ENCODE results near the gene MTNR1A.

Gene MTNR1A

GRCh38 chr4:186554914-186555827 is at the start of gene MTNR1A:
Gene MTNR1A (minus strand): TSS chr4:186555567. CDS start chr4:186555365, 202 bp downstream.
- no peak for DNase-seq

- DNase-seq = no peak
Observed at GRCh38 chr4:186604124-186604807, 48.9 kb upstream of the MTNR1A start.

DNA sequence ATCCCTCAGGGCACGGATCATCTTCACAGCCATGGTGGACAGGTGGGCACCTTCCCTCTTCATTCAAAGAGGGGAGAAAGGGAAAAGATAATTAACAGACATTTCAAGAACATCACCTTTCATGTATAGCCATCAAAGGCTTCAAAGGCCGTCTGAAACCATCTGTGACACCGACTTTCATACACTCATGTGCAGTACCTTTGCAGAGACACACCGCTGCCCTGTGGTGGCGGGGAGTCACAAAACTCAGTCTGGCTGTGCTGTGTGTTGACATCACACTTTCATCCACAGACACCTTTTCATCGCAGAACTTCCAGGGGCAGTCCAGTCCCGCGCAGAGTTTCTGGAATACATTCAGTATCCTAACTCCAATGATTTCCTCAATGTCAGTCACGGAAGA is 47.6 kb upstream of the MTNR1A start:
- no peak for DNase-seq

- DNase-seq = no peak
Observed at GRCh38 chr4:186599483-186599882, 44.1 kb upstream of the MTNR1A start.

- DNase-seq = no peak
Observed at GRCh38 chr4:186598686-186599085, 43.3 kb upstream of the MTNR1A start.

- DNase-seq = no peak
Observed at GRCh38 chr4:186596850-186597390, 41.6 kb upstream of the MTNR1A start.

- no peak for DNase-seq
Observed at GRCh38 chr4:186596346-186596745, 41.0 kb upstream of the MTNR1A start.

GRCh38 chr4:186593587-186593973 is 38.2 kb upstream of the MTNR1A start:
- DNase-seq = no peak

- no peak for DNase-seq
Observed at GRCh38 chr4:186592966-186593586, 37.7 kb upstream of the MTNR1A start.

- no peak for DNase-seq
Observed at GRCh38 chr4:186592445-186592844, 37.1 kb upstream of the MTNR1A start.

- no peak for DNase-seq
Observed at GRCh38 chr4:186591651-186592050, 36.3 kb upstream of the MTNR1A start.

- DNase-seq = no peak
Observed at GRCh38 chr4:186588503-186588902, 33.1 kb upstream of the MTNR1A start.

DNA sequence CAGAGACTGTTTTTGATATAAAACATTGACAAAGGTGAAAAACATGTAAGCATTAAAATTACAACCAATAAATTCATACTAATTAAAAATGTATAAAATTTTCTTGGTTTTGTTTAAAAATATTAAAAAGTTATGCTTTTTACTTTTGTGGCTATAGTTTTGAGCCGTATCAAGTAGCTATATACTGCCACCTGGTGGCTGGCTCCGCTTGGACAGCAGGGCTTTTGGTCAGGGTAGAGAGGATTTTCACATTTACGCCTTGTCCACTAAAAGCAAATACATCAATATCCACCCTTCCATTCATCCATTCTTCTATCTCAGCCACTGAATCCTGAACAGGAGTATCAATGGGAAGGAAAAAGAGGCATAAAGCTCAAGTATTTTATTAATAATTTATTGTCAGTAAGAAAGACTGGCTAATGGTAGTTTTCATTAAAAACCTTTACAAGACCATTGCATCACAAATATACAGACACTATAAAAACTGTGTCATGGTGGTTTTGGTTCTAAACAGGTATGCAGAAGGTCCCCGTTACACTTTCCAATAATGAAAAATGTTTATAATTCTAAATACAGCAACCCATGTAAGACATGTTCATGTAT is 32.1 kb upstream of the MTNR1A start:
- peak; percentile 43 for DNase-seq

DNA sequence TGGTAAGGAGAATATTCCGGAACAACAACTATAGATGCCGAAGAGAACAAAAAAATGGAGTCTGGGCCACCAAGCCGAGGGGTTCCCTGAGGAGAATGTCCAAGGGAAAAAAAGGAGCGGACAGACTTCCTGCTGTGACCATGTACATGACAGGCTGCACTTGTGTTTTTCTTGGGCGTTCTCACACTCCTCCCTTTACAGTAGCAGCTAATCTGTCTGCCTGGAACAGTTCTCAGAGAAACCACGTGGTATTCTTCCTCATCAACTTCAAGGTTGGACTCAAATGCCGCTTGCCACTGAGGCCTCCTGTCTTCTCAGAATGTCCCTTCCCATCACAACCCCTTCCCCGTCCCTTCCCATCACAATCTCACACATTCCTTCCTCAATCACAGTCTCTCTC is 30.8 kb upstream of the MTNR1A start:
- DNase-seq = no peak

DNA sequence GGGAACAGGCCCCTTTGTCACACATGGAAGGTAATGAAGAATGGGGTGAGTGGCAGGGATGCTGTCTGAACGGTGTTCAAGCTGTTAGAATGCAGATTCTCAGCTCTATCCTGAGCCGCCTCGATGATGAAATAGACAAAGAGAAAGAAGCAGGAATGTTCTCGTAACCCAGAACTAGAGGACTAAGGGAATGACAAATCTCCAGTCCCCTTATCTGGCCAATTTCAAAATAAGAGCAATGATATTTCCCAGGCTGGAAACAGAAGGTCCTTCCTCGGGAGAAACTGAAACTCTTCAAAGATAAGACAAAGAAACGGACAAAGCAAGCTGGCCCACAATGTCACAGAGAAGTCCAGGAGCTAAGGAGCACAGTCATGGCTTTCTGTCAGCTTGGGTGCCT is 29.5 kb upstream of the MTNR1A start:
- DNase-seq = no peak

GRCh38 chr4:186581421-186581820 is 26.1 kb upstream of the MTNR1A start:
- DNase-seq = no peak

DNA sequence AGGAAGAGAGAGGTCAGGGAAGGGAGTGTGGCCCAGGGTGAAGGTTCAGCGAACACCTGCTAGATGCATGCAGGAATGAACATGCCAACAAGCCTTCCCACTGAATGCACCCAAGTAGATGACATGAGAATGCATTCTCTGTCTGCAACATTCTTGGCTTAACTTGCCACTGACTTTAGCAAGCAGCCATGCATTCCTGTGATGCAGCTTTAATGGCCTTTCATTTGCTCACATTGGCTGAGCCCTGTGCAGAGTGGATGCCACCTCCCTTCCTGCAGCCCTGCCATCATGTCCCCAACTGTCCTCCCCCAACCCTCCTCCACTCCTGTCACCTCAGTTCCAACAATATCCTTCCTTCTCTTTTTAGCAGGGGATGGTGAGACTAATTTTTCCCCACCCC is 25.3 kb upstream of the MTNR1A start:
- no peak for DNase-seq

DNA sequence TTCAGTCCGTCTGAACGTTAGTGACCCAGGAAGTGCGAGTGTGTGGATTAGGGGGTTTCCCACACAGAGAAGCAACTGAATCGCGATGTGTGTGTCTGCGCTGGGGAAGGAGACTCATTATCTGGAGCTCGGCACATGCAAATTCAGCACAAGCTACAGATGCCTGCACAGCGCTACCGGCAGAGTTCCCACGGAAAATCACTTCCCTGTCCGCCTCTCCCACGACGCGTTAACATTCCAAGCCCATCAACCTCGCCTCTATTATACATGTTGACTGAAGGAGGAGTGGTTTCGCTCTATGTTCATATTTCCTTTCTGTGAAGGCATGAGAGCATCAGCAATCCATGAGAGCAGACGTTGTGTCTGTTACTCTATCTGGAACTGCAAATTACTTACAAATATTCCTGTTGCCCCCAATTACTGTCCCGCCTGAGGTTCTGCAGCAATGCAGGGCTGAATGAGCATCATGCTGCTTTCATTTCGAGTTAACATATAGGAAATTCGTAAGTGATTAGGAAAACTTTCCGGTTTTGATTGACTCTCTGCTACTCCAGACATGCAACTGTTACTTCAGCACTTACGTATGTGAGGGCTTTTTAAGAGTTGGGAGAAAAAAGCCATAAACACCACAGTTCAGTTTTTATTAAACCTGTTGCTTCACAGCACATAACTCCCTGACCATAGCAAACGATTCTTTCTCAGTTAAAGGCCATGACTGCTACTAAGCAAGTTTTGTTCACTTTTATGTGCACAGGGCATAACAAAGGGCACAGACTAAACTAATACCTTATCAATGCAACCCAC is 15.0 kb upstream of the MTNR1A start:
- peak; percentile 77 for DNase-seq

- DNase-seq = no peak
Observed at GRCh38 chr4:186569533-186570192, 14.3 kb upstream of the MTNR1A start.

GRCh38 chr4:186566068-186566467 is 10.7 kb upstream of the MTNR1A start:
- no peak for DNase-seq

DNA sequence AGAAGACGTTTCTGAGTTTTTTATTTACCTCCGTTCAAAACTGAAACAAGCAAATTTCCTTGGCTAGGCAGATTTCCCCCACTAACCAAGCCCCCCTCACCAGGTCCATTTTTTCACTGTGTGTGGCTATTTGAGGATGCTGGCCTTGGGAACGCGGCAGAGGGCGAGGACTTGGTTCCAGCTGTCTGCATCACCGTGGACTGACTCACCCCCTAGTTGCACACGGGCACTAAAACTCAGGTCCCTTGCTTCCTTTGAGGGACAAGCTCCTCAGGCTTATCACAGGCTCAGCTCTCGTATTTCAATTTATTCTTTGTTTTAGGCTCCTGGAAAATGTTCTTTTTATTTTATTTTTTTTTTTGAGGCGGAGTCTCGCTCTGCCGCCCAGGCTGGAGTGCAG is 8.4 kb upstream of the MTNR1A start:
- no peak for DNase-seq

- no peak for DNase-seq
Observed at GRCh38 chr4:186561748-186562147, 6.4 kb upstream of the MTNR1A start.
